Measurements from ENCODE around the gene NPHP4.

DNA sequence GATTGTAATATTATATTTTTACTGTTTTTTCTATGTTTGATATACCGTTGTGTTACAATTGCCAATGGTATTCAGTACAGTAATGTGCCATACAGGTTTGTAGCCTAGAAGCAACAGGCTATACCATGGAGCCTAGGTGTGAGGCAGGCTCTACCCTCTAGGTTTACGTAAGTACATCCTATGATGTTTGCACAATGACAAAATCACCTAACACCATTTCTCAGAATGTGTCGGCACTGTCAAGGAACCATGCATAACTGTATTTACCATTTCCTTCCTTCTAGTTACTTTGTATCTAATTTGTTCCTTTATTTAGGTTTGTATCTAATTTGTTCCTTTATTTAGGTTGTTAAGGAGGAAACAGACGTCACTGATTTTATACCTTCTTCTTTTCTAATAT is 9.9 kb downstream of the NPHP4 start:
- TF ChIP-seq CTCF (IDR thresholded peaks at IDR 0.05; ENCODE audit: low read depth, low read length, missing input control) = no peak
- no peak for TF ChIP-seq YY1 (IDR thresholded peaks at IDR 0.05)
- no peak for TF ChIP-seq NR2F2 (IDR thresholded peaks at IDR 0.05)
- no peak for TF ChIP-seq ATF3 (IDR thresholded peaks at IDR 0.05)
- TF ChIP-seq SP1 (IDR thresholded peaks at IDR 0.05) = no peak
- no peak for TF ChIP-seq FOXA1 (IDR thresholded peaks at IDR 0.05)
- TF ChIP-seq RAD21 (IDR thresholded peaks at IDR 0.05) = no peak
- TF ChIP-seq GABPA (IDR thresholded peaks at IDR 0.05 in 1 of 2, conservative IDR thresholded peaks at IDR 0.05 in 1 of 2) = no peak
- TF ChIP-seq, protein P1, sequence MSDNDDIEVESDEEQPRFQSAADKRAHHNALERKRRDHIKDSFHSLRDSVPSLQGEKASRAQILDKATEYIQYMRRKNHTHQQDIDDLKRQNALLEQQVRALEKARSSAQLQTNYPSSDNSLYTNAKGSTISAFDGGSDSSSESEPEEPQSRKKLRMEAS (IDR thresholded peaks at IDR 0.05) = no peak
- no peak for TF ChIP-seq EGR1 (IDR thresholded peaks at IDR 0.05; ENCODE audit: low read depth in 2 of 2)
- no peak for TF ChIP-seq TAF1 (conservative IDR thresholded peaks at IDR 0.05)
- no peak for TF ChIP-seq ZBTB33 (IDR thresholded peaks at IDR 0.05)
- no peak for TF ChIP-seq RXRA (IDR thresholded peaks at IDR 0.05)

Measured in liver (tissue), 3 donors.